ENCODE measurements around the gene CD300H. TPM values are rescaled to one million over a fixed set of nuclear protein-coding genes. Genes with fewer than 3 reads are reported as not detected.

Gene CD300H
- total RNA-seq, 4 donors from 2014 or later: not detected

- Histone ChIP-seq H3K9me3 (peaks cover 0 to 10% (median 0%) of the 10 kb centered on the region in 4 donors), H3K4me3 (no peak overlapping the region), H3K27me3 (peaks cover 0 to 3% of the 10 kb centered on the region in 2 donors), H3K4me1 (no peaks in the 10 kb centered on the region), H3K27ac (no peak overlapping the region), H3K36me3 (no peaks in the 10 kb centered on the region)
- TF ChIP-seq EP300 (IDR thresholded peaks at IDR 0.05): no peak
- no peak for TF ChIP-seq CTCF (IDR thresholded peaks at IDR 0.05)
- no peak for TF ChIP-seq POLR2A (IDR thresholded peaks at IDR 0.05)
- 83 to 88% methylated on average over 1 of the region's 1 CpG for WGBS, 2 donors
- DNase-seq (ENCODE audit: low spot score in 2 of 2): no peak
Measured at GRCh38 chr17:74591503-74591902, 24.2 kb upstream of the CD300H start.

GRCh38 chr17:74585711-74586110 lies 18.4 kb upstream of the CD300H start:
- Histone ChIP-seq H3K36me3 (no peaks in the 10 kb centered on the region), H3K4me3 (no peak overlapping the region), H3K27ac (no peak overlapping the region), H3K9me3 (peaks cover 0 to 17% (median 0%) of the 10 kb centered on the region in 4 donors), H3K27me3 (no peaks in the 10 kb centered on the region), H3K4me1 (no peaks in the 10 kb centered on the region)
- DNase-seq (ENCODE audit: low spot score in 2 of 2): no peak
- no peak for TF ChIP-seq POLR2A (IDR thresholded peaks at IDR 0.05)
- TF ChIP-seq CTCF (IDR thresholded peaks at IDR 0.05): no peak
- no peak for TF ChIP-seq EP300 (IDR thresholded peaks at IDR 0.05)
- WGBS, 2 donors: 85 to 86% methylated on average over 5 of the region's 5 CpGs

GRCh38 chr17:74584292-74585060 lies 17.2 kb upstream of the CD300H start:
- no peak for DNase-seq (ENCODE audit: low spot score in 2 of 2)

GRCh38 chr17:74582633-74583032 lies 15.3 kb upstream of the CD300H start:
- no peak for TF ChIP-seq POLR2A (IDR thresholded peaks at IDR 0.05)
- no peak for TF ChIP-seq EP300 (IDR thresholded peaks at IDR 0.05)
- TF ChIP-seq CTCF (IDR thresholded peaks at IDR 0.05): no peak
- no peaks in the 10 kb centered on the region for H3K27me3 ChIP-seq
- no peak overlapping the region for H3K4me3 ChIP-seq
- H3K36me3 ChIP-seq: no peaks in the 10 kb centered on the region
- H3K4me1 ChIP-seq: no peaks in the 10 kb centered on the region
- no peak for DNase-seq (ENCODE audit: low spot score in 2 of 2)
- 73 to 81% methylated on average over 10 of the region's 10 CpGs for WGBS, 2 donors
- H3K27ac ChIP-seq: no peak overlapping the region
- peaks cover 0 to 6% (median 0%) of the 10 kb centered on the region in 4 donors for H3K9me3 ChIP-seq

More at GRCh38 chr17:74584292-74585060, 17.2 kb upstream of the CD300H start:
- H3K4me3 ChIP-seq: no peak overlapping the region
- TF ChIP-seq POLR2A (IDR thresholded peaks at IDR 0.05) (no peak), EP300 (IDR thresholded peaks at IDR 0.05) (no peak)
- no peak overlapping the region for H3K27ac ChIP-seq
- no peaks in the 10 kb centered on the region for H3K27me3 ChIP-seq
- H3K4me1 ChIP-seq: no peaks in the 10 kb centered on the region
- H3K9me3 ChIP-seq: peaks cover 0 to 17% (median 0%) of the 10 kb centered on the region in 4 donors
- H3K36me3 ChIP-seq: no peaks in the 10 kb centered on the region
- WGBS, 2 donors: 65 to 73% methylated on average over 14 of the region's 14 CpGs

GRCh38 chr17:74579900-74580299 lies 12.6 kb upstream of the CD300H start:
- no peak overlapping the region for H3K4me3 ChIP-seq
- H3K27me3 ChIP-seq: no peaks in the 10 kb centered on the region
- DNase-seq (ENCODE audit: low spot score in 2 of 2): no peak
- H3K4me1 ChIP-seq: no peaks in the 10 kb centered on the region
- TF ChIP-seq CTCF (IDR thresholded peaks at IDR 0.05): no peak
- TF ChIP-seq EP300 (IDR thresholded peaks at IDR 0.05): no peak
- TF ChIP-seq POLR2A (IDR thresholded peaks at IDR 0.05): no peak
- peaks cover 0 to 6% (median 0%) of the 10 kb centered on the region in 4 donors for H3K9me3 ChIP-seq
- H3K27ac ChIP-seq: no peak overlapping the region
- H3K36me3 ChIP-seq: no peaks in the 10 kb centered on the region
- WGBS, 2 donors: 51 to 54% methylated on average over 7 of the region's 7 CpGs

Measured in tibial nerve (tissue), 4 donors.